NCI-H524 (cell line): ENCODE results near the gene EVPLL.
"Not testable (repeated sequence)": the region's sequence is repeated elsewhere in the genome, so short reads cannot be mapped to it uniquely, and the experiment has no call there.

Experiments used
- DNase-seq, 2 experiments: peaks; one replicate each; lab custom pipeline; 2025; lab: John Stamatoyannopoulos, UW

EVPLL gene

DNA sequence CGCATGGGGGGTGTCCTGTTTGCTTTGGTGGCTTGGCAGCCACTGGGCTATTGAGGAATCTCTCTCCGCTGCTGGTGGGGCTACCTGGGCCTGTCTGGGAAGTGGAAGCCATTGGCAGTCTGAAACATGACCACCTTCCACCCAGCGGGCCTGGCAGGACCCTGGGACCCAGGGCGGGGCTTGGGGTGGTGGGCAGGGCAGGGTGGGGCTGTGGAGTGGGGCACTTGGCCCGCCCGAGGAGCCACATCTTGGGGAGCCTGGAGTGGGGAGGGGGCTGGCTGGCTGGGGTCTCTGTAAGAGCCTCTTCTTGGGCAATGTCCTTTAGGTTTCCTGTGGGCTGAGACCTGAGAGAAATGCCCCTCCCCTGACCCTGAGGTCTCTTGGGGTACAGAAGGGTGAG, 48.0 kb downstream of the EVPLL start:
- not testable (repeated sequence) for DNase-seq

DNA sequence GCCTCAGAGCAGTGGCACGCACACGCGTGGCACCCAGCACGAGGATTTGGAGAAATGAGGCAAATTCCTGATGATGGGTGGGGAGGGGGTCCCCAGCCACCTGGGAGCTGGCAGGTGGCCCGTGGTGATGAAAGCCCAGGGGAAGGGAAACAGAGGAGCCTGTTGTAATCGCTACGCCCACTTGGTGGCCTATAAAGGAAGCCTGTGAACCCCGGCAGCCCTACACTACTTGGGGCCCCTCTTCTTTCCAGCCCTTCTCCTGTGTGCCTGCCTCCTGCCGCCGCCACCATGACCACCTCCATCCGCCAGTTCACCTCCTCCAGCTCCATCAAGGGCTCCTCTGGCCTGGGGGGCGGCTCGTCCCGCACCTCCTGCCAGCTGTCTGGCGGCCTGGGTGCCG, 49.1 kb downstream of the EVPLL start:
- DNase-seq = not testable (repeated sequence)

- DNase-seq = not testable (repeated sequence)
Observed at GRCh38 chr17:18432206-18432605, 54.6 kb downstream of the EVPLL start.
